Renal cortex interstitium (tissue), 11 donors: ENCODE measurements around the gene ZNF70. TPM values are rescaled to one million over a fixed set of nuclear protein-coding genes. Genes with fewer than 3 reads are reported as not detected.
A peak's percentile ranks its signal among the peaks of the same experiment; 100 is the strongest.

Experiments
- DNase-seq, 11 donors: peaks; one replicate each; pipeline ENCODE4 v3.0.0-alpha.2; 2013; ENCODE audit warnings: low read depth in 9 of 11, low spot score in 4 of 11; ENCODE audit errors: extremely low read depth in 1 of 11
- polyA plus RNA-seq, 3 donors: library from polyadenylated mRNA; unstranded; fragments of 120-200 nt; gene quantifications; one replicate each; pipeline ENCODE4 v1.2.1, GENCODE V29; 2013; ENCODE audit not compliant: insufficient read length in 3 of 3

ZNF70 gene
- polyA plus RNA-seq, 3 donors, result 5.9 to 7.6 (median 5.9) TPM

DNA sequence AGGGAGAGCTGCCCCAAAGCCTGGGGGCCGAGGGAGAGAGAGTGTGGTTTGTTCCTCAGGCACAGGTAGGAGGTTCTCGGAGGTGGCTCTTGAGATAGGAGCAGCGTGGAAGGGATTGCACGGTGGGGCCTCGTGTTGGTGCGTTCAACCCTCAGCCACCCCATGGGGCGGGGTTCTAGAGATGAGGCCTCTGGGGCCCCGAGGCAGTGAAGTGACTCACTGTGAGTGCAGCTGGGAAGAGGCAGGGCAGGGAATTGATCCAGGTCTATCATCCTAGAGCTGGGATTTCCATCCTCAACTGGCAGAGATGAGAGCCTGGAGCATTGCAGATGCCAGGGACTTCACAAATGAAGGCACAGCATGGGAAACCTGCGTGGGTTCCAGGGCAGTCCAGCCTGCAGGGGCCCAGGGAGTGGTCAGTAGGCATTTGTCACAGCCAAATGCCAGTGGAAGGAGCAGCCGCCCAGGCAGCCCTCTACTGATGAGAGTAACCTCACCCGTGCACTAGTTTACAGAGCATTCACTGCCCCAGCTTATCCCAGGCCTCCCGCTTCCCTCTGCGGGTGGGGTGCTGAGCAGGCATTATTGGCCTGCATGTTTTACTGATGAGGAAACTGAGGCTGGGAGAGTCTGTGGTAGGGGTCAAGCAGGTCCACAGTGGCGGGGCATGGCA lies 30.7 kb upstream of the ZNF70 start:
- no peak for DNase-seq

DNA sequence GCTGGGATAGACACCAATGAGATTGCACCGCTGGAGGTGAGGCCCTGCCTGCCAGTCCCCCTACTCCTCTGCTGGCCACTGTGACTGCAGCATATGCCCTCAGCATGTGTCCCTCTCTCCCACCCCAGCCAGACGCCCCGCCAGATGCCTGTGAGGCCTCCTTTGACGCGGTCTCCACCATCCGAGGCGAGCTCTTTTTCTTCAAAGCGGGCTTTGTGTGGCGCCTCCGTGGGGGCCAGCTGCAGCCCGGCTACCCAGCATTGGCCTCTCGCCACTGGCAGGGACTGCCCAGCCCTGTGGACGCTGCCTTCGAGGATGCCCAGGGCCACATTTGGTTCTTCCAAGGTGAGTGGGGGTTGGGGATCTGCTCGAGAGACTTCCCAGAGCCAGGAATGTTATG lies 30.2 kb upstream of the ZNF70 start:
- no peak for DNase-seq

DNA sequence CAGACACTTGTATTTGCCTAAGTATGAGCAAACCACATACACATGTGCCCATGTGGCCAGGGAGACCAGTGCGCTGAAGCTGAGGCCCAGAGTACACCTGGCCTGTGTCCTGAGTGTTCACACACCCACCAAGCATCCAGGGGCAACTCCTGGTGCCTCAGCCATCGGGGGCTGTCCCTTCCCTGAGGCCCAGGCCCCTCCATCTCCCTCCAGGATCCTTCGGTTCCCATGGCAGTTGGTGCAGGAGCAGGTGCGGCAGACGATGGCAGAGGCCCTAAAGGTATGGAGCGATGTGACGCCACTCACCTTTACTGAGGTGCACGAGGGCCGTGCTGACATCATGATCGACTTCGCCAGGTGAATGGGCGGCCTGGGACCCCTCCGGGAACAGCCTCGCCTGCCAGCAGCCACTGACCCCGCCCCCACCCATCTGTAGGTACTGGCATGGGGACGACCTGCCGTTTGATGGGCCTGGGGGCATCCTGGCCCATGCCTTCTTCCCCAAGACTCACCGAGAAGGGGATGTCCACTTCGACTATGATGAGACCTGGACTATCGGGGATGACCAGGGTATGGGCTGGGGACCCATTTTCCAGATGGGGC lies 29.3 kb upstream of the ZNF70 start:
- no peak for DNase-seq

DNA sequence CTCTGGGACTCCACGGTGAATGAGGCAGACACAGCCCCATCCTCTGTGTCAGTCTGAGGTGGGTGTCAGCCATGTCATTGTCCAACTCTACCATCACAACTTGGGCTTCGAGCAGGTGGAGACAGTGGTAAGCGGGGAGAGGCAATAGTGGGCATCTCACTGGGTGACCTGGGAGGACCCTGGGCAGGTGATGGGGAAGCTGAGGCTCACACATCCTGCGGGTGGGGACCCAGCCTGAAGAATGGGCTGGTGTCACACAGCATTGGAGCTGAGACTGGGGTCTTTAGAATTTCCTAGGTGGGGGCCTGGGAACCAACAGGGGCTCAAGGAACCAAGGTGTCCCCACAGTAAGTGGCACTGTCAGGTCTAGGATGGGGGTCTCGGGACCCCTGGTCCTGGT lies 28.8 kb upstream of the ZNF70 start:
- no peak for DNase-seq

DNA sequence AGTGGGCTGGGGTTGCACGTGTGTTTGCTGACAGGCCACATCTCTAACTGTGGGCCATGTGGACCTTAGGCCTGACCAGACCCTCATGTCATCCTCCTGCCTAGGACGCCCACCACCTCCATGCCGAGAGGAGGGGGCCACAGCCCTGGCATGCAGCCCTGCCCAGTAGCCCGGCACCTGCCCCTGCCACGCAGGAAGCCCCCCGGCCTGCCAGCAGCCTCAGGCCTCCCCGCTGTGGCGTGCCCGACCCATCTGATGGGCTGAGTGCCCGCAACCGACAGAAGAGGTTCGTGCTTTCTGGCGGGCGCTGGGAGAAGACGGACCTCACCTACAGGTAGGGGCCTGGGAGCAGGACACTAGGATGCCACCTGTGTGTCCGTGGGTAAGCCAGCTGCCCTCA lies 28.2 kb upstream of the ZNF70 start:
- no peak for DNase-seq

DNA sequence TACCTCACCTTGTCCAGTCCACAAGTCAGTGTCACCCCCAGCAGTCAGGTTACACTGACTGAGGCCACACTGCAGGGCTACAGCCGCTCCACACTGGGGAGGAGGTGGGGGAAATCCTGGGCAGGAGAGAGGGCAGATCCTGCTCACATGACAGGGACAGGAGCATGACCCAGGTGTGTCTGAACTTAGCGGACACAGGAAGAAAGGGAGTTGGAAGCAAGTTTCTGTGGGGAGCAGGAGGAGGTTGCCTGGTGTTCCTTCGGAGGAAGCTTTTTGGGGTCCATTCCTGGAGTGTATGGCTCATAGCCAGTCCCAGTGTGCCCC lies 27.6 kb upstream of the ZNF70 start:
- no peak for DNase-seq

DNA sequence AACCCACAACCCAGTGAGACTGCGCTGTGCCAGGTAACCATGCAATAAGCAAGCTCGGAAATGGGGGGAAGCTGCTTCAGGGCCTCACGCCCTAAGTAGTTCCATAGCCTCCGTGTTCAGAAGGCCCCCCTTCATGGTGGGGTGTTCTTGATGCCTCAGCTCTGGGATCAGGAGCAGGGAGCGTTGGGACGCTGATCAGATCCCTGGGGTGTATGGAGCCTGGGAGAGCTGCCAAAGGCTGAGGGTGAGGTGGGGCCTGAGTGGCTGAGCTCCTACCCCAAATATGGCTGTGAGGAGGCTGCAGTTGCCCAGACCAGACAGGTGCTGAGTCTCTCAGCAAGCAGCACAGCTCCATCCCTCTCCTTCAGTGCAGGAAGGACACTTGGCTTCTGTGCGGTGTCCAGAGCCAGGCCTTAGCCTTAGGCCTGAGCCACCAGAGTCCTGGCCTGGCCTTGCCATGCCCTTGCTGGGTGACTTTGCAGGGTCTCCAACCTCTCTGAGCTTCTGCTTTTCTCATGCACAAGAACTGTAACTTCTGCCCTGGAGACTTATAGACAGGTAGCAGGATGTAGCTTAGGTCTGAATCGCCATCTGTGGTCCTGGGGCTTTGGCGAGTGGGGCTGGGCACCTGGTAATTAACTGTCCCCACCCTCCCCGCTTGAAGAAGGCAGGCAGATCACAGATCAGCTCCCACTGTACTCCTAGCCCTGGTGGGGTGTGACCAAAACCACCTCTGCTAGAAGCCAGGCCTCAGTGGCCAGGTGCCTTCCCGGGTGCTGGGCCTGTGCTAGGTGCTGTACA lies 27.1 kb upstream of the ZNF70 start:
- DNase-seq, result no peak

DNA sequence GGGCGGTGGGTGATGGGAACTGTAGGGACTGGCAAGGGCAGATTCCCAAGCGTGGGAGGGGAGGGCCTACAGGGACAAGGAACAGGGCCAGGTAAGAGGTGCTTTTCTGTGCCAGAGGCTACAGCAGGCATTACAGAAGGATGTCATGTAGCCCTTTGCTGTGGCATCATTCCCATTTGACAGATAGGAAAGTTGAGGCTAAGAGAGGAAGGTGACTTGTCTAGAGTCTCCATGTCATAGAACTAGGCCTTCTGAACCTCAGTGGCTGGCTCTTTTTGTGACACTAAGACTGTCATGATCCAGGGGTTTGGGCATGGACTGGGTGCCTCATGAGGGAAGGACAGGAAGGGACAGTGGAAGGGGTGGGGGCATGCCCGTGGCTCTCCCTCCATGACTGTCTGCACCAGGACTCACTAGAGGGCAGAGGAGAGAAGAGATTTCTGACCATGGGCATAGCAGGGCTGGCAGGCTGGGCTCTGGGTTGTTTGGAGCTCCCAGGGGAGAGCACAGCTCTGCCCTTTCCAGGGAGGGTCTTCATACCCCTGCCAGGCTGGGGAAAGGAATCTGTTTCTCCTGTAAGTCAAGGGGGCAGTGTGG lies 25.0 kb upstream of the ZNF70 start:
- DNase-seq, result no peak

DNA sequence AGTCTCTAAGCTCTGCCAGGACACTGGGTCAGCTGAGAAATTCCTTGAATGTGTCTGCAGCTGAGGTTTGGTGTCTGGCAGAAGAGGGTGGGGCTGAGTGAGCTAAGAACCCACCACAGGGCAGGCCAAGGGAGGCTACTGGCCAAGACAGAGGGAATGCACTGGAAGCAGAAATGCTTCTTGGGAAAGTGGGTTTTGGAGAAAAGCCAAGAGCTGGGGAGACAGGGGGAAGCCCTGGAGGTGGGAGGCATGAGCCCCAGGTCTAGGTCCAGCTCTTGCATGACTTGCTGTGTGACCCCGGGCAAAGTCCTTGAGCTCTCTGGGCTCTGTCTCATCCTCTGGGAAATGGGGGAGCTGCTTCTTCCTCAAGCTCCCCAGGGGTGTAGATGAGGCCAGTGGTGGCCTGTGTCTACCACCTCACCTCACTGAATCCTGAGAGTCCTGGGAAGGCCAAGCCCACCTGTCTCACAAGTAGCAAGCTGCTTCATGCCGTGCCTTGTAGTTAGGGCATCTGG lies 24.1 kb upstream of the ZNF70 start:
- no peak for DNase-seq

DNA sequence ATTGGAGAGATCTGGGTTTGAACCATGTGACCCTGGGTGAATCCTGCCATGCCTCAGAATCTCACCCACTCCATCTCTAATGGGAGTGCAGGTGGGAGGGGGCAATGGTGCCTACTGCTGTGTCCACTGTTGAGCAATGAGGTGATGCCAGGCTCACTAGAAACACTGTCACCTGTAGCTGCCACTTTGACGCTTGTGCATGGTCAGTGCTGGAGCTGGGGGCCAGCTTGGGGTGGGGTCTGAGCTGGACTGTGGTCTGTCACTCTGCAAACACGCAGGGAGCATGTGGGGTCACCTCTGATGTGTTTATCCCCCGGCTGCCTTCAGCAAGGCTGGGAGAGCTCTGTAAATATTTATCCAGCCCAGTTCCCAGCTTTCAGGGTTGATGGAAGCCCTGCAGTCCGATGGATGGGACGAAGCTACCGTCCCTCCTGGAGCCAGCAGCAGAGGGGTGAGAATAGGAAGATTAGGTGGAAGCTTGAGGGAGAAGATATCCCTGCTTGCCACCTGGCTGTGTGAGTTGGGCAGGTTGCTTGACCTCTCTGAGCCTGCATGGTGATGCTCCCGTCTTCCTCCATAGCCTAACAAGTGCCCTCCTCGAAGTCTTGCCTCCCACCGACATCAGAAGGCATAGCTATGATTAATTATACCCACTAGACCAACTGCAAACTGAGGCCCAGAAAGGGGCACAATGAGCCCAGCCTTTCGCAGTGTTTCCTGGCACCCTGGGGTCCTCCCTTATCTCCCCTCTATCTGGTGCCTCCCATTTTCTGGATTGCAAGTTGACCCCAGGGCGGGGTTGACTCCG lies 23.4 kb upstream of the ZNF70 start:
- DNase-seq, result no peak

DNA sequence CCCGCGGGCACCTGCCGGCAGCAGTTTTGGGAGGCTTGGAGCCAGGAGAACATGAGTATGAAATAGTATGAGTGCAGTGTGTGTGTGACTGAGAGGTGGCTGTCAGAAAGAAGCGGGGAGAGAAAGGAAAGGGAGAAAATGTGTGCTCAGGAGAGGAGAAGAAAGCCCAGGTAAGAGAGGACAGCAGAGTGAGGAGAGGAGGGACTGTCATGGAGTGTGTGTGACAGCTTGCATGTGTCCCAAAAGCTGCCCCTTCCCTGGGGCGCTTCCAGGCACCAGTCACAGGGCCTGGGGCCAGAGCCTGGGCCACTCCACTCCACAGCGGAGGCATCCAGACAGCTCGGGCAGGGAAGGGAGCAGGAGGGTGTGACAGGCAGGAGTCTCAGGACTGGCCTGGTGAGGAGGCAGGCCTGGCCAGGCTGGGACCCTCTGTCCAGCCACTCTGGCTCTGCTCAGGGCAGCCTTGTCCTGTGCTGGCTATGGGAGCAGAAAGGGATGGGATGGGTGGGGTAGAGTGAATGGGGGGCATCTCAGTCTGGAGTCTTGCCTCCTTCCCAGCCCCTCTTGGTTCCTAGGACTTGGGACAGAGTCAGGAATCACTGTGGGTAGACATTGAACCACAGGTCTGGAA lies 22.7 kb upstream of the ZNF70 start:
- DNase-seq, result no peak

DNA sequence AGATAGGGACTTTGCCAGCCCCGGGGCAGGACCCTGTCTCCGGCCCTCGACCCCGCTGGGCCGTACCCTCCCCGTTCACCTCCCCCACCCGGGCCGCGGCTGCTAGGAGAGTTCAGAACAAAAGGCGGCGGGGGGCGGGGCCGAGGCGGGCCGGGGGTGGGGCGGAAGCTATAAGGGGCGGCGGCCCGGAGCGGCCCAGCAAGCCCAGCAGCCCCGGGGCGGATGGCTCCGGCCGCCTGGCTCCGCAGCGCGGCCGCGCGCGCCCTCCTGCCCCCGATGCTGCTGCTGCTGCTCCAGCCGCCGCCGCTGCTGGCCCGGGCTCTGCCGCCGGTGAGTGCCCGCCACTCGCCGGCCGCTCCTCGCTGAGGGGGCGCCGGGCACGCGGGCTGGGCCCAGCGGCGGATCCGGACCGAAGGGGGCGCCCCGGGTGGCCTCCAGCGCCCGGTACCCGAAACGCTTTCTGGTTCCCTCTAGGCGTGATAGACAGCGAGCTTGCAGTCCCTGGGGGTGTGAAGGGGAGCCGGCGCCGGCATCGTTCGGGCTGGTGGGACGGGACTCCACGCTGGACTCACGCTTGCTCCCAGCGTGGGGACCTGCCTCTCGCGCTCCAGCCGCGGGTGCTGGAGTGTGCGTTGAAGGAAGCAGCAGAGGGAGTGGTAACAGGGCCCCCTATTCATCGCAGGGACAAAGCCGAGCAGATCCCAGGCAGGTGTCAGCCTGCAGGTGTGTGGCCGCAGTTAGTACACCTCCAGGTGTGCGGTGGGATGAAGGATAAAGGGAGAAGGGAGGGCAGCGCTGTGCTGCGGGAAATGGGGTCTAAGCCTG lies 21.9 kb upstream of the ZNF70 start, which contains the start of gene MMP11:
Gene MMP11 (plus strand): TSS at position 201 of the 825 bp plus-strand sequence. CDS start 22 bp downstream, at position 223.
- peak in 1 of 11 donors; percentile 49 for DNase-seq

DNA sequence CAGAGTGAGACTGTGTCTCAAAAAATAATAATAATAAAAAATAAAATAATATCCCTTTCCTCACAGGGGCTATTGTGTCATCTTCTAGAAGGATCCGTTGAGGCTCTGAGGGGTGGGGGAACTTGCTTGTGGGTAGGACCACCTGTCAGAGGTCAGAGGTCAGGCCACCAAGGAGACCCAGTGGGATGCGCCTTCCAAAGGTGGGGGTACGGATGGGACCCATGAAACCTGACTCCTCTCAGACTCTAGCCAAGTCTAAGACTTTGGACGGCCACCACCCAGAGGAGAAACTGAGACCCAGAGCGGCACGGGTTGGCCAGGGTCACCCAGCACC lies 21.4 kb upstream of the ZNF70 start:
- no peak for DNase-seq

DNA sequence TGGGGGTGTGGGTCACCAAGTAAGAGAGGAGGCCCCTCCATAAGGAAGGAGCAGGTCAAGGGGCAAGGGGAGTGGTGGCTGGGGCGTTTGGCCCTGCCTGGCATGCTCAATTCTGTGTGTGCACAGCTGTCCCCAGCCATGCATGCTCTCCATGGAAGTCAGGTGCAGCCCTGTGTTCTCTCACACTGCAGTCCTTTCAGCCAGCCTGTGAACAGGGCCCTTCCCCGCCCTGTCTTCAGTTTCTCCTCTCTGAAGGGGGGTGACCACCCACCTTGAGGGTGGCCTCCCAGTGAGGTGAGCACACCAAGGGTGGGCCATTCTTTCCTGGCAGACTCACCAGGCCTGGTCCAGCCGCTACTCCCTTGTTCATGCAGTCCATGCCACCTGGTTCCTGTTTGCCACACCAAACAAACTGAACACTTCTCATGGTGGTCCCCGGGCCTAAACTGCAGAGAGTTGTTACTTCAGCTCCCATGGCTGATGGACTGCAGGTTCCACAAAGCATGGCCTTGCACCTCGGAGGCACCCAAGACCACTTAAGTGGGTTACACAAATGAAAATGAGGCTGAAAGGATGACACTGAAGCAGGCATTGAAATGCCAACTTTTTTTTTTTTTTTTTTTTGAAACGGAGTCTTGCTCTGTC lies 18.5 kb upstream of the ZNF70 start:
- no peak for DNase-seq

DNA sequence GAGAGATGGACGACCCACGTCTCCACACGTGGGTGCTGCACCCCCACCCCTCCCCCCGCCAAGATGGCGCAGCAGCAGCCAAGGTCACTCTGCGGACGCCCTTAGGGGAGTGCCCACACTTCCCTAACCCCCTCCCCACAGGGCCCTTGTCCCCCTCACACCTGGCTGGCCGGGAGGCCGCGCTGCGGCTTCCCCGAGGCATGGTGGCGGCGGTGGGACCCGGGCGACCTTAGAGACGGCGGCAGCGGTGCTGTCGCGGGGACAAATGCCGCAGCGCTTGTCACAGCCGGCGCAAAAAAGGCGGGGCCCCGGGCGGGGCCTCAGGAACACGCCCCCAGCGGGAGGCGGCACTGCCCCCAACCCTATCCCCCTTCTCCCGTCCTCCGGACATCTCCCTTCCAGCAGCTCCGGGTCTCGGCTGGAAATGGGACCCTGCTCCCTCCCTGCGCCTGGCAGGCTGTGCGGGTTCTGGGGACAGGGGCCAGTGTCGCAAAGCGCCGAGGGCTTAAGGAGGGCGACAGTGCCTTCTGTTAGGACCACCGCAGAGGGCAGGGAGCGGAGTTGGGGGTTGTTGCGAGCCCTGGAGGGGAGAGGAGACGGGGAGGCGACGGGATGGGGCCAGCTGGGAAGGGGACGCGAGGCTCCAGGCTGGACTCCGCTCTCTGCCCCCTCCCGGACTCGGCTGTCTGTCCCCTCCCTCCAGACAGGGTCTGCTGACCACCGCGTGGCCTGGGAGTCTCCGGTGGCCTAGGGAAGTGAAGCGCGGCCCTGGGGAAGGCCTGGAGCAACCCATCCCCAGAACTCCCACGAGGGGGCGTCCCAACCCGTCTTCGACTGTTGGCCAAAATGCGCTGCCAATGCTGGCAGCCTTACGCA lies 17.0 kb upstream of the ZNF70 start, which contains the start of gene CHCHD10:
Gene CHCHD10 (minus strand): TSS at position 300 of the 876 bp plus-strand sequence. CDS start 98 bp downstream, at position 202.
- peak in 9 of 11 donors; percentile 78 to 85 (median 84) for DNase-seq

DNA sequence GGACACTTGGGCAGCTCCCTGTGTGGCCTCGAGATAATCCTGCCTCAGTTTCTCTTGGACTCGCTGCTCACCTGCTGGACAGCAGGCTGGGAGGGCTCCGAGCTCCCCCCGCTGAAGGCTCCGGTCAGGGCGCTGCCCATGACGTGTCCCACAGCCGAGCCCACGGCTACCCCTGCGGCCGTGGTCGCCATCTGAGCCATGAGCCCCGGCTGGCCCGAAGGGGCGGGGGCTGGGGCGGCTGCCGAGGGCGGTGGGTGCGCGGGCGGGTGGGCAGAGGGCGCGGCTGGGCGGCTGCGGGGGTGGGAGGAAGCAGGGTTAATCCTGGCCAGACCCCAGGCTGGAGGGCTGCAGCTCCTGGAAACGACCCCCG lies 16.4 kb upstream of the ZNF70 start:
- DNase-seq, result no peak
